ENCODE results near the gene KCND2. TPM values are rescaled to one million over a fixed set of nuclear protein-coding genes. Genes with fewer than 3 reads are reported as not detected.

Gene KCND2
- total and polyA plus RNA-seq, 2 donors = 0.11 to 0.19 TPM

- H3K9me3 ChIP-seq (ENCODE audit: control insufficient read depth in 2 of 2, insufficient read depth in 1 of 2, low read length in 1 of 2) = no peaks in the 10 kb centered on the region
Measured at GRCh38 chr7:120792091-120792860, 519.3 kb downstream of the KCND2 start.

GRCh38 chr7:120792861-120793130 lies 519.8 kb downstream of the KCND2 start:
- Histone ChIP-seq H3K27me3 (ENCODE audit: control insufficient read depth in 2 of 2, insufficient read depth in 1 of 2, low read length in 1 of 2) (no peaks in the 10 kb centered on the region), H3K36me3 (ENCODE audit: control insufficient read depth in 2 of 2, insufficient read depth in 2 of 2, low read length in 1 of 2) (no peaks in the 10 kb centered on the region), H3K27ac (ENCODE audit: low read depth in 1 of 2, low read length in 1 of 2) (no peak overlapping the region), H3K4me1 (ENCODE audit: control insufficient read depth in 2 of 2, insufficient read depth in 2 of 2, low read length in 2 of 2) (no peaks in the 10 kb centered on the region), H3K4me3 (ENCODE audit: low read length in 2 of 2) (no peak overlapping the region), H3K9me3 (ENCODE audit: control insufficient read depth in 2 of 2, insufficient read depth in 1 of 2, low read length in 1 of 2) (no peaks in the 10 kb centered on the region)
- 89% methylated on average over 2 of the region's 2 CpGs for WGBS
- no peak for DNase-seq (ENCODE audit: low read depth in 6 of 9, low spot score in 9 of 9)

More at GRCh38 chr7:120792091-120792860, 519.3 kb downstream of the KCND2 start:
- no peaks in the 10 kb centered on the region for H3K36me3 ChIP-seq (ENCODE audit: control insufficient read depth in 2 of 2, insufficient read depth in 2 of 2, low read length in 1 of 2)
- WGBS = 50% methylated on average over 13 of the region's 13 CpGs
- H3K27me3 ChIP-seq (ENCODE audit: control insufficient read depth in 2 of 2, insufficient read depth in 1 of 2, low read length in 1 of 2) = no peaks in the 10 kb centered on the region
- DNase-seq (ENCODE audit: low read depth in 6 of 9, low spot score in 9 of 9) = peak in 8 of 9 donors; percentile 8 to 61 (median 40)
- H3K27ac ChIP-seq (ENCODE audit: low read depth in 1 of 2, low read length in 1 of 2) = no peak overlapping the region
- no peaks in the 10 kb centered on the region for H3K4me1 ChIP-seq (ENCODE audit: control insufficient read depth in 2 of 2, insufficient read depth in 2 of 2, low read length in 2 of 2)
- no peak overlapping the region for H3K4me3 ChIP-seq (ENCODE audit: low read length in 2 of 2)

GRCh38 chr7:120793213-120793936 lies 520.4 kb downstream of the KCND2 start:
- Histone ChIP-seq H3K27me3 (ENCODE audit: control insufficient read depth in 2 of 2, insufficient read depth in 1 of 2, low read length in 1 of 2) (no peaks in the 10 kb centered on the region), H3K9me3 (ENCODE audit: control insufficient read depth in 2 of 2, insufficient read depth in 1 of 2, low read length in 1 of 2) (no peaks in the 10 kb centered on the region), H3K27ac (ENCODE audit: low read depth in 1 of 2, low read length in 1 of 2) (no peak overlapping the region), H3K4me1 (ENCODE audit: control insufficient read depth in 2 of 2, insufficient read depth in 2 of 2, low read length in 2 of 2) (no peaks in the 10 kb centered on the region), H3K4me3 (ENCODE audit: low read length in 2 of 2) (no peak overlapping the region), H3K36me3 (ENCODE audit: control insufficient read depth in 2 of 2, insufficient read depth in 2 of 2, low read length in 1 of 2) (no peaks in the 10 kb centered on the region)
- WGBS = 96% methylated on average over 3 of the region's 3 CpGs
- DNase-seq (ENCODE audit: low read depth in 6 of 9, low spot score in 9 of 9) = no peak

- 87% methylated on average over 4 of the region's 4 CpGs for WGBS
- Histone ChIP-seq H3K9me3 (ENCODE audit: control insufficient read depth in 2 of 2, insufficient read depth in 1 of 2, low read length in 1 of 2) (no peaks in the 10 kb centered on the region), H3K4me3 (ENCODE audit: low read length in 2 of 2) (no peak overlapping the region), H3K27ac (ENCODE audit: low read depth in 1 of 2, low read length in 1 of 2) (no peak overlapping the region), H3K27me3 (ENCODE audit: control insufficient read depth in 2 of 2, insufficient read depth in 1 of 2, low read length in 1 of 2) (no peaks in the 10 kb centered on the region), H3K4me1 (ENCODE audit: control insufficient read depth in 2 of 2, insufficient read depth in 2 of 2, low read length in 2 of 2) (no peaks in the 10 kb centered on the region), H3K36me3 (ENCODE audit: control insufficient read depth in 2 of 2, insufficient read depth in 2 of 2, low read length in 1 of 2) (no peaks in the 10 kb centered on the region)
- no peak for DNase-seq (ENCODE audit: low read depth in 6 of 9, low spot score in 9 of 9)
Measured at GRCh38 chr7:120794106-120794729, 521.2 kb downstream of the KCND2 start.

GRCh38 chr7:120797026-120797645 lies 524.2 kb downstream of the KCND2 start:
- WGBS = 96% methylated on average over 7 of the region's 7 CpGs
- H3K27ac ChIP-seq (ENCODE audit: low read depth in 1 of 2, low read length in 1 of 2) = no peak overlapping the region
- H3K4me1 ChIP-seq (ENCODE audit: control insufficient read depth in 2 of 2, insufficient read depth in 2 of 2, low read length in 2 of 2) = no peaks in the 10 kb centered on the region
- DNase-seq (ENCODE audit: low read depth in 6 of 9, low spot score in 9 of 9) = no peak
- no peaks in the 10 kb centered on the region for H3K36me3 ChIP-seq (ENCODE audit: control insufficient read depth in 2 of 2, insufficient read depth in 2 of 2, low read length in 1 of 2)
- no peaks in the 10 kb centered on the region for H3K9me3 ChIP-seq (ENCODE audit: control insufficient read depth in 2 of 2, insufficient read depth in 1 of 2, low read length in 1 of 2)
- no peak overlapping the region for H3K4me3 ChIP-seq (ENCODE audit: low read length in 2 of 2)
- no peaks in the 10 kb centered on the region for H3K27me3 ChIP-seq (ENCODE audit: control insufficient read depth in 2 of 2, insufficient read depth in 1 of 2, low read length in 1 of 2)

GRCh38 chr7:120799147-120799546 lies 526.2 kb downstream of the KCND2 start:
- H3K9me3 ChIP-seq (ENCODE audit: control insufficient read depth in 2 of 2, insufficient read depth in 1 of 2, low read length in 1 of 2) = no peaks in the 10 kb centered on the region
- 99% methylated on average over 1 of the region's 1 CpG for WGBS

More at GRCh38 chr7:120799147-120799546, 526.2 kb downstream of the KCND2 start:
- H3K27ac ChIP-seq (ENCODE audit: low read depth in 1 of 2, low read length in 1 of 2) = no peak overlapping the region
- DNase-seq (ENCODE audit: low read depth in 6 of 9, low spot score in 9 of 9) = no peak
- H3K27me3 ChIP-seq (ENCODE audit: control insufficient read depth in 2 of 2, insufficient read depth in 1 of 2, low read length in 1 of 2) = no peaks in the 10 kb centered on the region
- no peak overlapping the region for H3K4me3 ChIP-seq (ENCODE audit: low read length in 2 of 2)
- H3K4me1 ChIP-seq (ENCODE audit: control insufficient read depth in 2 of 2, insufficient read depth in 2 of 2, low read length in 2 of 2) = no peaks in the 10 kb centered on the region
- H3K36me3 ChIP-seq (ENCODE audit: control insufficient read depth in 2 of 2, insufficient read depth in 2 of 2, low read length in 1 of 2) = no peaks in the 10 kb centered on the region
